Activated T-cell treated with anti-CD3 and anti-CD28 coated beads, Interleukin-2, amount 50 U/mL, for 1 hour (primary cell): ENCODE data around the gene FRG2.
"Not testable (repeated sequence)": the region's sequence is repeated elsewhere in the genome, so short reads cannot be mapped to it uniquely, and the experiment has no call there.

Experiments
- DNase-seq: peaks from one replicate; pipeline ENCODE4 v3.0.0-alpha.2; 2020

The FRG2 gene

DNA sequence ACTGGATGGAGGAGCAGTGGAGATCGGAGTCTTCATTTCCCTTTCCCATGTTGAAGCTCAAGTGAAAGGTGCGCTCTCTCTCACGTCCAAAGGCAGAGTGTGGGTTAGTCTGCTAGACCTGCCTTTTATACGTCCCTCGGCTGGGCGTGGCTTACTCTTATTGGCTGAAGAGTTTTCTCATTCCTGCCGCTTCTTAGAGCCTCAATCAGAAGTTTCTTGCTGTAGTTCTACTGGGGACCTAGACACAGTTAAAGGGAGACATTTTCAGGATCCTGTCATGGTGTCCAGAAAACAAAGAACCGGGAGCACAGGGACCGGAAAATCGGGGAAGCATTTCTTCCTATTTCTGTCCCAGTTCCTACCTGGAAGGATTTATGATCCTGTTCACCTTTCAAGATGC, at the start of gene FRG2:
Gene FRG2, minus strand, starts transcription at position 101 of the 400 bp plus-strand sequence. Its CDS starts 52 bp downstream, at position 49.
- not testable (repeated sequence) for DNase-seq

DNA sequence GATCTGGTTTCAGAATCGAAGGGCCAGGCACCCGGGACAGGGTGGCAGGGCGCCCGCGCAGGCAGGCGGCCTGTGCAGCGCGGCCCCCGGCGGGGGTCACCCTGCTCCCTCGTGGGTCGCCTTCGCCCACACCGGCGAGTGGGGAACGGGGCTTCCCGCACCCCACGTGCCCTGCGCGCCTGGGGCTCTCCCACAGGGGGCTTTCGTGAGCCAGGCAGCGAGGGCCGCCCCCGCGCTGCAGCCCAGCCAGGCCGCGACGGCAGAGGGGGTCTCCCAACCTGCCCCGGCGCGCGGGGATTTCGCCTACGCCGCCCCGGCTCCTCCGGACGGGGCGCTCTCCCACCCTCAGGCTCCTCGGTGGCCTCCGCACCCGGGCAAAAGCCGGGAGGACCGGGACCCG, 41.3 kb upstream of the FRG2 start:
- not testable (repeated sequence) for DNase-seq

DNA sequence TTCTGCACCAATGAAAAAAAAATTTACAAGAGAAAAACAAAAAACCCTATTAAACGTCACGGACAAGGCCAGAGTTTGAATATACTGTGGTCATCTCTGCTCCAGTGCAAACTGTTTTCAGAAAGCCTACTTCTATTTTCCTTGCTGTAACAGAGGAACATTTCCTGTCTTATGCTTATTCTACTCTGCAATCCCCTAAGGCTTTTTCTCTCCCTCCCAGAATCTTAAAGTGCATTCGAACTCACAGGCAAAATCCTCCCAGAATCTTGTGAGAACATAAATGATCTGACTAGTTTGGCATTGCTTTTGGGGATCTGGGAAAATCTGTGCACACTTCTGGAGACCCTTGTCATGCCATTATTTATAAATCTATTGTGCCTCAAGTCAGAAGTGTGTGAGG, 37.7 kb upstream of the FRG2 start:
- not testable (repeated sequence) for DNase-seq

DNA sequence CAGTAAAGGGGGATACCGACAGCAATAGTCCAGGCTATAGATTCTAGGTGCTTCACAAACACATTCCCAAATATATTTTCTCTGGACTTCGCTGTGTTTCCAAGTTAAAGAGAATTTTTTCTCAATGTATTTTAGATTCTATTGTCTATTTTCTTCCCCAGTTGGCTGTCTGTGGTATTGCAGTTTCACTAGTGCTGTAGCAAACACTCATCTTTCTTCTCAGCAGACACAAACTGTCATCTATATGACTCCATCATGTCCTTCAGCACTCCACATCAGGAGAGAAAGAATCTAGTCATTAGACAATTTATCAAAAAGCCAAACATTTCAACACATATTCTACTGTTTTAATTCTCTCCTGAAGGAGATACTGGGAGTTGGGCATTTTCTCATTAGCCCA, 37.3 kb upstream of the FRG2 start, which contains the start of gene DBET:
Gene DBET, plus strand, starts transcription at position 161 of the 400 bp plus-strand sequence.
- DNase-seq: not testable (repeated sequence)

DNA sequence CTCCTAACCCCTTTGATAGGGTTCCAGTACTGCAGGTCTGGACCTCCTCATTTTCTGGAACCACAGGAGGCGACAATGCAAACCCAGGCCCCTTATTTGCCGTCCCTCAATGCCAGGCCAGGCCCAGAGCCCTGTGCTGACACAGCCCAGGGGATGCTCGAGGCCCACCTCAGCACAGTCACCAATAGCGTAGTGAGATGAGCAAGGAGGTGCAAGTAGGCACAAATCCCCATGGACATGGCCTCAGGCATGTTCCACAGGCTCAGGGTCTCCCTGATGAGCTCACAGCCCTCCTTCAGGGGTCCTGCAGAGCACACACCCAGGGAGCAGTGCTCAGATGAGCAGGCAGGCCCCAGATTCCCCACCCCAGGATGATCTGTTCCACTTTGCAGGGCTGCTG, 31.9 kb upstream of the FRG2 start:
- DNase-seq: not testable (repeated sequence)

DNA sequence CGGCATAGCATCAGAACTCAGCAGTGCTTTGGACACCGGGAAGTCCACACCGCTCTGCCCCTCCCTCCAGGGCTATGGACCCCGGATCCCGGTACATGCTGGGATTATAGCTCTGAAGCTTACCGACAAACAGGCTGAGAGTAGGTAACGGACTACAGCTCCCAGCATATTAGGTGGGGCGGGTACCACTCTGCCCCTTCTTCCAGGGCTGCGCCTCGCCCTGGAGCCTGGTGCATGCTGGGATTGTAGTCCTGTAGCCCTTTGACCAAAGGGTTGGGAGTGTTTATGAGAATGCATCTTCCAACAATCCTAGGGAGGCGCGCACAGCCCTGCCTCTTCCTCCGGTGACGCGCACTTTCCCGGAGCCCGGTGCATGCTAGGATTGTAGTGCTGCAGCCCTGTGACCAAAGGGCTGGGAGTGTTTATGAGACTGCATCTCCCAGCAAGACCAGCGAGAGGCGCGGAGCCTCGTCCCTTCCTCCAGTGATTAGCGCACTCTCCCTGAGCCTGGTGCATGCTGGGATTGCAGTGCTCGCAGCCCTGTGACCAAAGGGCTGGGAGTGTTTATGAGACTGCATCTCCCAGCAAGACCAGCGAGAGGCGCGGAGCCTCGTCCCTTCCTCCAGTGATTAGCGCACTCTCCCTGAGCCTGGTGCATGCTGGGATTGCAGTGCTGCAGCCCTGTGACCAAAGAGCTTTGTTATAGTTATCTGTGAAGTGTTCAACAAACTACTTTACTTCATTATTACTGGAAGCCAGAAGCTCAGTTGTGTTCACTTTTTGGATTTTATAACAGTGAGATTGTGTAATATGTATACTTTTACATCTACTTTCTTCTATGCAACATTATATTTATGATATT, 22.6 kb upstream of the FRG2 start:
- not testable (repeated sequence) for DNase-seq

DNA sequence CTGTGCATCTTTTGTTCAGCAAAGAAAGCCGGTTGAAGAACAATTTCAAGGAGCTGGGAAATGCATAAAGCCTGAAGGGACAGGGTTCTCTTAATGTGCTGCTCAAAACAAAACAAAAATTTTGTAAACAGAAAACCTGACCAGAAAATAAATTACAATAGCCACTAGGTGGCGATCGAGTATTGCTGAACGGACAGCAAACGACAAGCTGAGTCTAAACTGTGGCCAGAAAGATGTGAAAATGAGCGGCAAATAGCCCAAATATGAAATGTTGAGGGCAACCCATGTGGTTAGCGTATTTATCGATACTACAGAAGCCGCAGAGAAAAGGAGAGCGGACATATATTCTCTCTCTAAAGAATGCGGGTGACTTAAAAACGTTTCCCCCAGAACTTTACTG, 20.6 kb upstream of the FRG2 start:
- not testable (repeated sequence) for DNase-seq

DNA sequence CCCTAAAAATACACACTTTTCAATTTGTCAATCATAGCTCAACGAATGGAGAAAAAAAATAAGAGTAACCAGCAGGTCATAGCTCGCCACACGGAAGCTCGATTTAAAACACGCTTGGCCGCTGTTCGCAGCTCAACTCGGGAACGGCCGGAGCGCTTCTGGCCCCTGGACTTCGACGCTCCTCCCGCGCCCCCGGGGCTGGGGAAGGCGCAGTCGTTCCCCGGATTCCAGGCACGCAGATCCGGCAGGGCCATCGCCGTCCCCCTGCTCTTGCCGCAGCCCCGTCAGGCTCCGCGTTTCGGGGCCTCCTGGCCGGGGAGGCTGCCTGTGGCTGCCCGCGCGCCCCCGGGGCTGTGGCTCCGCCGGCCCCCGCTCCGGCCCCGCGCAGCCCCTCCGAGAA, 13.8 kb upstream of the FRG2 start:
- not testable (repeated sequence) for DNase-seq

DNA sequence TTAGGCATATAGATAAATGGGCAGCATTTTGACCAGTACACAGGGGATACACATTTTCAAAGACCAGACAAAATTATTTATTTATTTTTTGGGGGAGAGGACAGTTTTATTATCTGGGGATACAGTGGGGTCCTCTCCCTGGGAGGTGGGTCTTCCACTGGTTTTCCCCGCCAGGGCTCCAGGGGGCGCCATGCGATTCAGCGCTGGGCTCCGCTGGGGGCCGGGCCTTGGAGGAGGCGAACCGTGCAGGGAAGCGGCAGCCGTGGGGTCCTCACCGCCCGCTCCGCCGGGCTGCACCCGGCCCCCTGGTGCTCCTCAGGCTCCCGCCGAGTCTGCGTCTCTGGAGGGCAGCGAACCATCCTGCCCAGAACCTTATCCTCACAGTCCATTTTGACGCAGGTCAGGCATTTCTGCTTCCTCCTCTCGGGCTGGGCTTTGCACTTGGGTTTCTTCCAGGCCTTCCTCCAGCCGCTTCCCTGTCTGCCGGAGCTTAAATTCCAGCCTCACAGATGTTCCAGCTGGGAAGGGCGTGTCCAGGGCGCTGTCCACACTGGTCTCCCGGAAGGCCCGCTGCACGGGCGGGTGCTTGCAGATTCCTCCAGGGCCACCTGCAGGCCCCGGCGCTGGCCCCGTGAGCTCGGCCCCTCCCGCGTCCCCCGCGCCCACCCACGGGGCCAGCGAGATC, 10.8 kb upstream of the FRG2 start:
- not testable (repeated sequence) for DNase-seq

DNA sequence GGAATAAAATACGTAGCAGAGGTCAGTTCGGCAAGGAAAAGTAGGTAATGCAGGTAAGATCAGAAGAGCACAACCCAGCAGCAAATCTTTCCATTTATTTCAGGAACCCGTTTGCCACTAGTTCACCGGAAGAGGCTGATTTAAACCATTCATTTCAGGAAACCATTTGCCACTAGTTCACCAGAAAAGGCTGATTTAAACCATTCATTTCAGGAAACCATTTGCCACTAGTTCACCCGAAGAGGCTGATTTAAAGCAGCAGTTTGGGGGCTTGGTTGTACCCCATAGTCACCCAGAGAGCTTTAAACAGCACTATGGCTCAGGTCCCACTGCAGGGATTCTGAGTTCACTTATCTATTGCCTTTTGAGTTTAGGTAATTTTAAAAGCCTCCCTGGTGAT, 4.2 kb upstream of the FRG2 start:
- not testable (repeated sequence) for DNase-seq

DNA sequence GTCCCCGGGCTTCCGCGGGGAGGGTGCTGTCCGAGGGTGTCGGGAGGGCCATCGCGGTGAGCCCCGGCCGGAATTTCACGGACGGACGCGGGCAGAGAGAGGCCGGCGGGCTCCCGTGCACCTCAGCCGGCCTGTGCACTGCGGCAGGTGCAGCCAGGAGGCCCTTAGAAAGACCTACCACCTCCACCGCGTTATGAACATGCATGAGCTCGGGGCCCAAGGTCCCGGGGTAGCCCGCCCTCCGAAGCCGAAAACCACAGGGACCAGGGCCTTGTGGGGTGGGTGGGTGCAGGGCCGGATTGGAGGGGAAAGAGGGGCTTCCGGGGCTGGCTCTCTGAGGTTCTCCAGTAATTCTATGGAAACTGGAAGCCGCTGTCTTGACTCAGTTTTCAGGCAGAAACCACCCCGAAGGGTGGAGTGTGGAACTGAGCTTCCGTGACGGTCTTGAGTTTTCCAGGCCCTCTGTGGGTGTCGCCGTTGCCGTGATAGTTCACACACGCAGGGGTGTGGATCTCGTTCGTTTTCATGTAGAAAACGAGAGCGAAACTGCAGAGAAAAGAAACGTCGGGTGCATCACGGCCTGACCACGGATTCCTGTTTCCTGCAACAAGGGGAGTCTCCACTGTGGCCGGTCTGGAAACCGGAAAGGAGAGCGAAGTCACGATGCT, 4.3 kb downstream of the FRG2 start:
- not testable (repeated sequence) for DNase-seq

DNA sequence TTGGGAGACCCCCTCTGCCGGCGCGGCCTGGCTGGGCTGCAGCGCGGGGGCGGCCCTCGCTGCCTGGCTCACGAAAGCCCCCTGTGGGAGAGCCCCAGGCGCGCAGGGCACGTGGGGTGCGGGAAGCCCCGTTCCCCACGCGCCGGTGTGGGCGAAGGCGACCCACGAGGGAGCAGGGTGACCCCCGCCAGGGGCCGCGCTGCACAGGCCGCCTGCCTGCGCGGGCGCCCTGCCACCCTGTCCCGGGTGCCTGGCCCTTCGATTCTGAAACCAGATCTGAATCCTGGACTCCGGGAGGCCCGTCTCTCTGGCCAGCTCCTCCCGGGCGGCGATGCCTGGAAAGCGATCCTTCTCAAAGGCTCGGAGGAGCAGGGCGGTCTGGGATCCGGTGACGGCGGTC, 5.1 kb downstream of the FRG2 start:
- not testable (repeated sequence) for DNase-seq

DNA sequence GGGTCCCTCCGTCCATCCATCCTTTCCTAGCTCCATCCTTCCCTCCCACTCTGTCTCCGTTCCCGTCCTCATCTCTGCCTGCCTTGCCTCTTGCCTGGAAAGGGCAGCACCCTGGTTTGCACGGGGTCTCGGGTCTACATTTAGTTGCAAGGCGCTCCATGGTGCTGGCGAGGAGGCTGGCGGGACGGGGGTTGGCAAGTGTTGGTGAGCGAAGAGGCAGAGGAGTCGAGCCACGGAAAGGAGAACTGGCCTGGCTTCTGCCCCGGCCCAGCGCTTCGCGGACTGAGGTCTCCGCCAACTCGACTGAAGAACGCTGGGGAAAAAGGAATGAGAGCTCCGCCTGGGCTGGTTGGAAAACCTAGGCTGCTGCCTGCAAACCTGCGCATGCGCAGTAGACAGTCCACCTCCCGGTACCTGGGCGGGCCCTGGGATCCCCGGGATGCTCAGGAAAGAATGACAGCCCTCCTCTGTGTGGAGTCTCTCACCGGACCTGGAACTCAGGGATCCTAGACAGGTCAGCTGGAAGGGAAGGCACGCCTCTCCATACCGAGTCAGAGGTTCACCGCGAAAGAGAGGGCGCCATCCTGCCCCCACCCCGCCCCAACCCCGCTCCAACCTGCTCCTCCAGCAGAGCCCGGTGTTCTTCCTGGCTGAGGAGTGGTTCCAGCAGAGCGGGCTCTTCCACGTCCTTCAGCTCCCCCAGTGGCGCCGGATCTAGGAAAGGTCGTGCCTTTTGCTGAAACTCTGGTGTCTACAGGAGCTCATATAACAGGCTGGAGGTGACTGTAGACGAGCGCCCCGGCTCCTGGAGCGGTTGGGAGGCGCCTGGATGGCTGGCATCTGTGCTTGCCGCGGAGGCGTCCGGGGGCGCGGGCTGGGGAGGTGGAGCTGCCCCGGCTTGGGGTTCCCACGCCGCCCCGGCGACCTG, 6.0 kb downstream of the FRG2 start:
- peak; percentile 49 for DNase-seq

DNA sequence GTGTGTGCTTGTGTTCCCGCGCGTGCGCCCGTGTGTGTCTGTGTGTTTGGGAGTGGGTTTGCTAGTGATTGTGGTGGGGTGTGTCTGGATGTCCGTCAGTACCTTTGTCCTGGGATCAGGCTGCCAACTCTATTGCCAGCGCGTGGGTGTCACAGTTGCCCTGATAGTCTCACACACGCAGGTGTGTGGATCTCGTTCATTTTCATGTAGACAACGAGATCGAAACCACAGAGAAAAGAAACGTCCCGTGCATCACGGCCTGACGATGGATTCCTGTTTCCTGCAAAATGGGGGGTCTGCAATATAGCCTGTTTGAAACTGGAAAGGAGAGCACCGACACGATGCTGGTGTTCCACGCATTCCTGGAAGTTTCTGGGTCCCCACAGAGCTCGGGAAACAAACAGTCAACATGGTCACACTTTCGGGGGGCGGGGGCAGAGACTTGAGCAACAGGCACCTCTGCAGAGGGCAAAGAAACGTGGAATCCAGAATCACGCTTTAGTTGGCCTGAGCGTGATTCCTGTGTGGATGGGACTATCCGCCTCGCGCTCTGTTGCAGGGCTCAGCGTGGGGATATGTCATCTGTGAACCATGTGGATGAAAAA, 7.1 kb downstream of the FRG2 start:
- not testable (repeated sequence) for DNase-seq

DNA sequence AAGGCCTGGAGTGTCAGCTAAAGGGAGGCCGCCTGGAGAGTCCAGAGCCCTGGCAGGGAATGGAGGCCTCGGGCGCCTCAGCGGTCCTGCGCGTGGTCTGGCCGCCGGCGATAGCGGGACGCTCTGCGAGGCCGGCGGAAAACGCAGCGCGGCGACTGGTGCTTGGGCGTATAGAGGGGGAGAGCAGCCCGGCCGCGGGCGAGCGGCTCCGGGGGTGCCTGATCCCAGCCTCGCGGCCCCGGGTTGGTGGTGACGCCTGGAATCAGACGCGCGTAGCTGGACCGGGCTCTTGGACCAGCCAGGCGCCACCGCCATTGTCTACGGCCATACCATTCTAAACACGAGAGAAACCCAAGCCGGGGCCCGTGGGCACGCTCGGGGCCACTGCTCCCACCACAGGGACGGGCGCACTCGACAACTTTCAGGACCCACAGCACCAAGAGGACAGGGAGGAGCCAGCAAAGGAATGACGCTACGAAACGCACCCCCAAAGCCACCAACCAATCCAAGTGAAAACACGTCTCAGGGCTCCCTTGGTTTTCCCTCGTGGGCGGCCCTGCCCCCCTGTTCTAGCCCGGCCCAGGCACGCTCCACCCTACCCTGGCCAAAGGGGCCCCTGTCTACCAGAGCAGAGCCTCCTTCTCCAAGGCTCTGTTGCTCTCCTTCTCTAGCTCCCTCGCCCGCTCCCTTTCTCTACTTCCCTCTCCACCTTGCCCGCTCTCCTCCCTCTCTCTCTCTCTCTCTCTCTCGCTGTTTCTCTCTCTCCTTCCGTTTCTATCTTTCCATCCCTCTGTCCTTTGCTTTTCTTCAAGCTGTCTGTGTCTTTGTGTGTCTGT, 7.8 kb downstream of the FRG2 start:
- no peak for DNase-seq

DNA sequence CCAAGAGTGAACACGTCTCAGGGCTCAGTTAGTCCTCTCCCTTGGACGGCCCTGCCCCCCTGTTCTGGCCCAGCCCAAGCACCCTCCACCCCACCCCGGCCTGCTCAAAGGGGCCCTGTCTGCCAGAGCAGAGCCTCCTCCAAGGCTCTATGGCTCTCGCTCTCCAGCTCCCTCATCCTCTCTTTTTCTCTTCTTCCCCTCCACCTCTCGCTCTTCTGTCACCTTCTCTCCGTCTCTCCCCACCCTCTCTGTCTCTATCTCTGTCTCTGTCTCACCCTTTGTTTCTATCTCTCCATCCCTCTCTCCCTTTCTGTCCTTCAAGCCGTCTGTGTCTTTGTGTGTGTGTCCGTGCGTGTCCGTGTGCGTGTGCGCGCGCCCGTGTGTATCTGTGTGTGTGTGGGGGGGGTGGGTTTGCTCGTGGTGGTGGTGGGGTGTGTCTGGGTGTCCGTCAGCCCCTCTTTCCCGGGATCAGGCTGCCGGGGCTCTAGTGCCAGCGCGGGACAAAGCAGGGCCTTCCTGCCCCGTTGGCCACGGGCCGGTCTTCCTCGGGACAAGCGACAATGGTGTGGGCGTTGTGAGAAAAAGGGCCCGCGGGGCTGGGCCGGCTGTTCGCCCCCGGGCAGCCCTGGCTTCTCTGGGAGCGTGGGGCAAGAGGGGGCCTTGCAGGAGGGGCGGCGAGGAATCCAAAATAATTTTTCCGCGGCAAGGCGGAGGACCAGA, 8.7 kb downstream of the FRG2 start:
- DNase-seq: no peak

DNA sequence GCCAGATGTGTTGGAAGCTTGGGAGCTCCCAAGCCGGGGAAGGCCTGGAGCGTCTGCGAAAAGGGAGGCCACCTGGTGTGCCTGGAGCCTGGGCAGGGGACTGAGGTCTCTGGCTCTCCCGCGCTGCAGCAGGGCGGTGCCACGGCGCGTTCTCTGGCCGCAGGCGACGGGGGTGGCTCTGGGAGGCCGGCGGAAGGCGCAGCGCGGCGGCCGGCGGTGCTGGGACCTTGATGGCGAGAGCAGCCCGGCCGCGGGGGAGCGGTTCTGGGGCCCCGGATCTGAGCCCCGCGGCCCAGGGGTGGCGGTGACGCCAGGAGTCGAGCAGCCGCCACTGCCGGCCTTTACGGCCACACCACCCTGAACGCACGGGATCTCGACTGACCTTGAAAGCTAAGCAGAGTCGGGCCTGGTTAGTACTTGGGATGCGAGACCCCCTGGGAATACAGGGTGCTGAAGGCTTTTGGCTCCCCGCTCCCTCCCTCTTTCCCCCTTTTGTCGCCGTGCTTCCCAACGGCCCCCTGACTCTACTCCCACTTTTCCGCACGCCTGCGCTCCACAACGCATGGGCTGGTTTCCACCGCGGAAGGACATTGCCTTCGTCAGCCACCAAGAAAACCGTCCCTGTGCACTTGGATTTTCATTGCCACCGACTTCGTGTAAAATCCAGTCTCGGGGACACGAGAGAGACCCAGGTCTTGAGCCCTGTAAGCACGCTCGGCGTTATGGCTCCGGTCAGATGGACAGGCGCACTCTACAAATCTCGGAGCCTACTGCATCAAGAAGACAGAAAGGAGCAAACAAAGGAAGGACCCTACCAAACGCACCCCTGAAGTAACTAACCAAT, 9.5 kb downstream of the FRG2 start:
- DNase-seq: no peak

DNA sequence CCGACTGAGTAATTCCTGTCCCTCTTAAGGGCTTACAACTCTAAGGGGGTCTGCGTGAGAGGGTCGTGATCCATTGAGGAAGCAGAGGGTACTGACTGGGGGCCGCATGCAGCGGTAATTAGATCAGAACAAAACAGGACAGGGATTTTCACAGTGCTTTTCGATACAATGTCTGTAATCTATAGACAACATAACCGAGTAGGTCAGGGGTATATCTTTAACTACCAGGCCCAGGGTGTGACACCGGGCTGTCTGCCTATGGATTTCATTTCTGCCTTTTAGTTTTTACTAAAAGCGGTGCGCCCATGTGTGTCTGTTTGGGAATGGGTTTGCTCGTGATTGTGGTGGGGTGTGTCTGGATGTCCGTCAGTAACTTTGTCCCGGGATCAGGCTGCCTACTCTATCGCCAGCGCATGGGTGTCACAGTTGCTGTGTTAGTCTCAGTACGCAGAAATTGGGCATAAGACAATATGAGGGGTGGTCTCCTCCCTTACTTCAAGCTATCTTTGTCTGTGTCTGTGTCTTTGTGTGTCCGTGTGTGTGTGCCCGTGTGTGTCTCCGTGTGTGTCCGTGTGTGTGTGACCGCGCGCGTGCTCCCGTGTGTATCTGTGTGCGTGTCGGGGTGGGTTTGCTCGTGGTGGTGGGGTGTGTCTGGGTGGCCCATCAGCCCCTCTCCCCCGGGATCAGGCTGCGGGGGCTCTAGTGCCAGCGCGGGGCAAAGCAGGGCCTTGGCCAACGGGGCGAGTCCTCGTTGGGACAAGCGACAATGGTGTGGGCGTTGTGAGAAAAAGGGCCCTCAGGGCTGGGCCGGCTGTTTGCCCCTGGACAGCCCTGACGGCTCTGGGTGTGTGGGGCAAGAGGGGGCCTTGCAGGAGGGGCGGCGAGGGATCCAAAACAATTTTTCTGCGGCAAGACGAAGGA, 10.4 kb downstream of the FRG2 start:
- DNase-seq: no peak
